Measurements from ENCODE around the gene TMEM181.

TMEM181 gene

DNA sequence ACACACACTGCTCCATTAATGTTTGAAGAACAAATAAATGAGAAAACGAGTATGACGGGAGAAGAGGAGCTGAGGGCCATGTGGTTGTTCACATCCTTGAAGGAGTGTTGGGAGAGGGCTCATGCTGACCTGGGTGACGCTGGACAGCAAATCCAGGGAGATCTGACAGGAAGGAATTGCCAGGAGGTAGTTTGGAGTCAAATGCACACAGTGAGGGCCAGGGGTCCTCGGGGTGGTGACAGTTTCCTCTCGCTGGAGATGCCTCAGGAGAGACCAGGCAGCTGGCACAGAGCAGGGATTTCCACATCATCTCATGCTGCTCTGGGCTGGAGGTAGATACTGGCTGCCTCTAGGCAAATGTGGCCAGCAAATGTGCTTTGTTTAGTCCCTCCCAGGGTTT, 2.0 kb upstream of the TMEM181 start:
- TF ChIP-seq, protein P1, sequence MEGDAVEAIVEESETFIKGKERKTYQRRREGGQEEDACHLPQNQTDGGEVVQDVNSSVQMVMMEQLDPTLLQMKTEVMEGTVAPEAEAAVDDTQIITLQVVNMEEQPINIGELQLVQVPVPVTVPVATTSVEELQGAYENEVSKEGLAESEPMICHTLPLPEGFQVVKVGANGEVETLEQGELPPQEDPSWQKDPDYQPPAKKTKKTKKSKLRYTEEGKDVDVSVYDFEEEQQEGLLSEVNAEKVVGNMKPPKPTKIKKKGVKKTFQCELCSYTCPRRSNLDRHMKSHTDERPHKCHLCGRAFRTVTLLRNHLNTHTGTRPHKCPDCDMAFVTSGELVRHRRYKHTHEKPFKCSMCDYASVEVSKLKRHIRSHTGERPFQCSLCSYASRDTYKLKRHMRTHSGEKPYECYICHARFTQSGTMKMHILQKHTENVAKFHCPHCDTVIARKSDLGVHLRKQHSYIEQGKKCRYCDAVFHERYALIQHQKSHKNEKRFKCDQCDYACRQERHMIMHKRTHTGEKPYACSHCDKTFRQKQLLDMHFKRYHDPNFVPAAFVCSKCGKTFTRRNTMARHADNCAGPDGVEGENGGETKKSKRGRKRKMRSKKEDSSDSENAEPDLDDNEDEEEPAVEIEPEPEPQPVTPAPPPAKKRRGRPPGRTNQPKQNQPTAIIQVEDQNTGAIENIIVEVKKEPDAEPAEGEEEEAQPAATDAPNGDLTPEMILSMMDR (IDR thresholded peaks at IDR 0.05; ENCODE audit: low read depth, low read length, missing control alignments) = no peak
- no peak overlapping the region for H3K4me3 ChIP-seq (replicated peaks; ENCODE audit: low read depth, low read length)
- no peak for DNase-seq (ENCODE audit: extremely low read depth, low read depth)

DNA sequence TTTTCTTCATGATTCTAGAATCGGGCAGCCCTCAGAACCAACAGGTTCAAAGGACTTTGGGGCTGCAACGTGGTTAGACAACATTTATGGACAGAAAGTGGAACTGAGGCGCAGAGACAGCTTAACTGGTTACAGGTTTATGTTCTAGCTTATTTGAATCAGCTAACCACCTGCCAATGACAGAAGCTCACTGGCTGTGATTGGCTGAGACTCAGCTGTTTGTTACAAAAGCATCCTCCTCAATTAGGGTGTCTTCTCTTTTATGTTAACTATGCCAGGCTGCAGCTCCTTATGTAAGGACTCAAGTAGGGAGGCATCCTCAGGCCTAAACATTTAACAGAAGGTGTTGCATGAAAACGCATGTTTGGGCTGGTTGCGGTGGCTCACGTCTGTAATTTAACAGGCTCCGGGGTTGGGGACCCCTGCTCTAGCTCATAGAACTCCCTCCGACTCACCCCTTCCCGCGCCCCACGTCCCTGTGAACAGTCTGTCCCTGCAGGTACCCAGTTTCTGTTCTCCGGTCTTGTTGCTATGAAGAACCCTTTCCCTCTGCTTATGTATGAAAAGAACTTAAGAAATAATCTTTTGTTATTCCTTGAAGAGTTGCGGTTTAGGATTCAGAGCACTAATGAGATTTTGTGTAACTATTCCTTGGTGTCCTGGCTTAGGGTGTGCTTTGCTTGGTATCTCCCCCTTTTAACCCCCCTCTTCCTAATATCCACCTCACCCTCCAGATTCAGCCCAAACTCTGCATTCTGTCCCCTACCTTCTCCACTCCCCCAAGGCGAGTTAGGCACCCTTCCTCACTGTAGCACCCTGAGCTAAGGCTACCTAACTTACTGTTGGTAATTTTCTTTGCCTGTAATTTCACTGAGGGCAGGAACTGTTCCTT, 1.2 kb upstream of the TMEM181 start:
- no peak for DNase-seq (ENCODE audit: extremely low read depth, low read depth)
- TF ChIP-seq, protein P1 (IDR thresholded peaks at IDR 0.05; ENCODE audit: low read depth, low read length, missing control alignments) = no peak
- no peak overlapping the region for H3K4me3 ChIP-seq (replicated peaks; ENCODE audit: low read depth, low read length)

DNA sequence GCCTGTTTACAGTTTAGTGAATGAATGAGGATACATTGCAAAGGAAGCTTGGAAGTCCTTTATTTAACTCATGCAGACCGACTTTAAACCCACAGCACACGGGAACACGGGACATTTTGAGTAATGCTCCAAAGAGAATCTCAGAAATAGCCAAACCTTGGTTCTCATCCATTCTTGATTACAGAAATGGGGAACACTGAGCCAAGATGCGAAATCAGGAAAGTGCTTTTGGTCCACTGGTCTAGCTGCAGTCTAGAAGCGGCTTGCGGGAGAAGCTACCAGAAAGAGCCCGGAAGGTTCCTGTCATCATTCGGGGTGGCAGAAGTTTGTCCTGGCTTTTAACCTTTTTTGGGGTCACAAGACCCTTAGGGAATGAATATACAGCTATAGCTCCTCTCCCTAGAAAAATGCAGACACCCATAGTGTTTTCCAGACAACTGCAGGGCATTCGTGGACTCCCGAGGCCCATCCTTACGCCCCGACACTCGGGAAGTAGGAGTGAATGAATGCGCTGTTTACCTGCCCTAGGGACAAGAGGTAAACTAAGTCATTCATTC, 475 bp upstream of the TMEM181 start:
- no peak for DNase-seq (ENCODE audit: extremely low read depth, low read depth)
- TF ChIP-seq, protein P1 (IDR thresholded peaks at IDR 0.05; ENCODE audit: low read depth, low read length, missing control alignments) = no peak

DNA sequence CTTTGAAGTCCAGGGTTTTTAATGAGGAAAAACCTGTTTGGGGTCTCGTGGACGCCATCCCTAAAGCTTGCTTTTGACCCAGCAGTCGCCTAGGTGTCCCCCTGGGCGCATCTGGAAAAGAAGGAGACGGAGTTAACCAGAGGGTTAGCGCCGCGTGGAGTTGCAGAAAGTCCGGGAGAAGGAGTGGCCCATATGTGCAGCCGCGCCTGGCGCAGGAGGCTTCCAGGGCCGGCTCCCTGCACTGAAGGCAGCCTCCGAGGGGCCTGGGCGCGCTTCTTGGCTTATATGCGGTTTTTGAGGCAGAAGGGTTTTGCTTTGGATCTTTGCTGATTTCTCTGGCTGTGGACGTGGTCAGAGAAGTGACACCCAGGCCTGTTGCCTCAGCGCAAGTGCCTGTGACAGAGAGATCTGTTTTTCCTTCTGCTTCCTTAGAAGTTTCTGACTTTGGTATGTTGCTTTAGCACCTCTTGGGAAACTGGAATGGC, 987 bp downstream of the TMEM181 start:
- H3K4me3 ChIP-seq (replicated peaks; ENCODE audit: low read depth, low read length) = peak overlapping the region; percentile 61
- TF ChIP-seq, protein P1 (IDR thresholded peaks at IDR 0.05; ENCODE audit: low read depth, low read length, missing control alignments) = no peak
- DNase-seq (ENCODE audit: extremely low read depth, low read depth) = no peak

More for the DNA sequence above, 475 bp upstream of the TMEM181 start:
- H3K4me3 ChIP-seq (replicated peaks; ENCODE audit: low read depth, low read length) = peak overlapping the region; percentile 61

DNA sequence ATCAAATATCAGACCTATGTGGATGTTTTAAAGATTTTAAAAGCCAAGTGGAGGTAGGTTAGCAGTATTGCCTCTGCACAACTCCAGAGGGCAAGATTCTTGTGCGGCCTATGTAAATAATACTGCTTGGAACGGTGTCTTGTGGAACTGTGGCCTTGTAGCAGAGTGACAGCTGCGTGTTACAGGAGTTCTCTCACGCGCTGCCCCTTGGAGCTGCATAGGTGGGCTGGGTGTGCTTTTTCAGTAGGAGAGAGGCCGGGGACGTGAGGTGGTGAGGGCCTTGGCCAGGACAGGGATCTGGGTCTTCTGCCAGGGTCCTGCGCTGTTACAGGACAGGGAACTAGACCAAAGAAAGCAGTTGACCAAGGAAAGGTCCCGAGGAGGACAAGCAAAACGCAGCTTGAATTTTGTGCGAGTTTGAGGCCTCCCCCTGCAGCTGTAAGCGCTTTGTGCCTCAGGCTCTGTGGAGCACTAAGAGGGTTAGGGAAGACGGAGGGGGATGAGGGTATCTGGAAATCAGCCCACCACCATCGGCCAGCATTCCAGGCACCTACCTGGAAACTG, 1.5 kb downstream of the TMEM181 start:
- H3K4me3 ChIP-seq (replicated peaks; ENCODE audit: low read depth, low read length) = peak overlapping the region; percentile 61
- TF ChIP-seq, protein P1 (IDR thresholded peaks at IDR 0.05; ENCODE audit: low read depth, low read length, missing control alignments) = no peak
- DNase-seq (ENCODE audit: extremely low read depth, low read depth) = no peak

DNA sequence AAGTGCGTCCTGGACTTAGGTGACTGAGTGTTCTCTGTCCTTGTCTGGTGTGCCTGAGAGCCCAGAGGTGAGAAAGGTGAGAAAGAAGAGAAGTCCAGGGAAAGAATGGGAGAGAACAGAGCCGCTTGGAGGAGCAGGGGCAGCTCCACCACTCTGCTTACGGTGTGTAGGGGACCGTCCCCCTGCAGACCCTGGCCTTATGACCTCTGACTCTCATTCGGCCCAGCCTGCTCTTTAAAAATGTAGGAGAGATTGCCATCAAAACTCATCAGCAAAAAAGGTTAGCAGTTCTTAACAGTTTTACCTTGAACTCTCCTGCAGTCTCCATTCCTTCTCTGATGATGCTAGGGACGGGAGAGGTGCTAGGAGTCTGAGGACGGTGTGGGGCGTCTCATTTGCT, 2.0 kb downstream of the TMEM181 start:
- no peak for DNase-seq (ENCODE audit: extremely low read depth, low read depth)
- H3K4me3 ChIP-seq (replicated peaks; ENCODE audit: low read depth, low read length) = peak overlapping the region; percentile 61
- TF ChIP-seq, protein P1 (IDR thresholded peaks at IDR 0.05; ENCODE audit: low read depth, low read length, missing control alignments) = no peak
